Caki2 (cell line): Measurements from ENCODE around the gene LDLR. TPM values are rescaled to one million over a fixed set of nuclear protein-coding genes. Genes with fewer than 3 reads are reported as not detected.
"Not testable (repeated sequence)": the region's sequence is repeated elsewhere in the genome, so short reads cannot be mapped to it uniquely, and the experiment has no call there.

ENCODE experiments used
- DNase-seq: peaks from one replicate; pipeline ENCODE4 v3.0.0-alpha.2; 2015; ENCODE audit warnings: low read depth
- in situ Hi-C: cut with HindIII; loops from 2 replicates; pipeline ENCODE4 v1.10.0; 2016; ENCODE audit warnings: low sequenced_read_pairs, low pct_unique_long_range_greater_than_20kb, mixed read lengths
- total RNA-seq: library from RNA; depleted of rRNA; stranded (reverse); fragments of >200 nt; shearing (Covaris generic); gene quantifications from 2 replicates; pipeline ENCODE4 v1.2.3, GENCODE V29; 2014; ENCODE audit warnings: low replicate concordance

LDLR gene
- total RNA-seq, 1 experiment from 2014 or later = 54.3 TPM

DNA sequence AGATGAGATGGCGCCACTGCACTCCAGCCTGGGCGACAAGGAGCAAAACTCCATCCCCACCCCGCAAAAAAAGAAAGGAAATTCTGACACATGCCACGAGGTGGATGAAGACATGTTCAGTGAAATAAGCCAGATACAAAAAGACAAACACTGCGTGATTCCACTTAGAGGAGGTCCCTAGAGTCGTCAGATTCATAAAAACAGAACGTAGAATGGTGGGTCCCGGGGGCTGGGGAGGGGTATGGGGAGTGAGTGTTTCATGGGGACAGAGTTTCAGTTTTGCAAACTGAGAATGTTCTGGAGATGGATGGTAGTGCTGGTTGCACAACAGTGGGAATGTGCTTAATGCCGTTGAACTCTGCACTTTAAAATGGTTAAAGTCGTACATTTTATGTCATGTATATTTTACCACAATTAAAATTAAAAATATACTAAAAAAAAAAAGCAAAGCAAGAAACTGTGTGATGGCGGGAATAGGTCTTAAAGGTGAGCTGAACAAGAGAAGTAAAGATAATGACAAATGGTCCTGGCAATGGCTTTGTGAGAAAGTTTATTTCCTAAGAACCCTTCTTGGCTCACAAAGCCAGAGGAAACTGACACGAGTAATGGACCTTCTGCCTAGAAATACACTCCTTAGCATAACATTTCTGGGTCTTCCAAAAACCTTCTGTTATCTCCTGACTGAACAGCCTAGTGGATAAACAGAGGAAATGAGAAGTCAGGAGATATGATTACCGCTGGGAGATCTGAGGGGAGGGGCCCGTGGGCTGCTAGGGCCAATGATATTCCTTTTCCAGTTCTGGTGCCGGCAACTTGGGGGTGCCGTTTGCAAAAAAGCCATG lies 70.6 kb downstream of the LDLR start:
- in situ Hi-C loops = no loop called here
- no peak for DNase-seq

DNA sequence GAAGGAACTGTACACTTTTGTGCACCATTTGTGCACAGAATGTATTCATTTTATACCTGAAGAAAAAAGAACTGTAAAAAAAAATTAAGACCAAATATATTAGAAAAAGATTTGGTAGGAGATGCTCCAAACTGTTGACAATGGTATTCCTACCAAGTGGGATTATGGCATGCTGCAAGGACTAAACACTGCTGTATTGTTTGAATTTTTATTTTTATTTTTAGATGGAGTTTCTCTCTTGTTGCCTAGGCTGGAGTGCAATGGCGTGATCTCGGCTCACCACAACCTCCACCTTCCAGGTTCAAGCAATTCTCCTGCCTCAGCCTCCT lies 71.1 kb downstream of the LDLR start:
- DNase-seq, in situ Hi-C loops: not testable (repeated sequence)

DNA sequence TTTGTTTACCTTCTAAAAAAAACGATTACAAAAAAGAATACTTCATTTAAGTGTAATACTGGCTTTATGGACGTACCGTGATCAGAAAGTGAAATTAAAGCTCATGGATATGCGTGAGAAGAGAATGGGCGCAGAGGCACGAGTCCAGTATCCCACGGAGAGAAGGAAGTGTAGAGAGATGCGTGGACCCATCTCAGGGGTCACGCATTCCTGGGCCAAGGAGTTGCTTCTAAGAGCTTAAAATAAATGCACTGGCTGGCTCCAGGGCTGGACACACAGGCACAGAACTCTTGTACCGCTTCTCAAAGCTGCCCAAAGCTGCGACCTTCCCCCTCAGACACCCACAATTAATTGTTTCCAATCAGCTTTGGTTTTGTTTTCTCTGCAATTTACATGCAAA lies 75.0 kb downstream of the LDLR start:
- in situ Hi-C loops = no loop called here
- DNase-seq = no peak

DNA sequence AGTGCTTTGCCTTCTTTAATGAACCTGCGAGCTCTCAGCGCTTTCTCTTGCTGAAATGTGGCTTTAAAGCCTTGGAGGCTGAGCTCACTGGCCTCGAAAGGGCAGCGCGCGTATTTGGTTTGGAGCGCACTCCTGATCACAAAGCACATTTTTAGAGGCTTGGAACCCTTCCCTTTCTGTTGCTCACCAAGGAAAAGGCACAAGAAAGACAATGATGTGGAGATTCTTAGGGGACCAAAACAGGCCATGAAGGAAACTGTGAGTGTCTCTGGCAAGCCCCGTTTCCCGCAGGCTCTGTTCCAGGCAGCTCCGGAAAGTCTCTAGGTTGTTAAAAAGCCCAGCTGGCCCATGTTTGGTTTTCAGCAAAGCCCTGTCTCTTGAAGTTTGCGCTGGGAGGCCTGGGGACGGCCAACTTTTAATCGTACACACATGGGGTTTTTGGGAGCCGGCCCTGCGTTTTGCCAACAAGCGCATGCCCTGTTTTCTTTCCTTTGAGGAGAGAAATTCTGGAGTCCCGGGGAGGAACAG lies 75.7 kb downstream of the LDLR start:
- in situ Hi-C loops = no loop called here
- no peak for DNase-seq

DNA sequence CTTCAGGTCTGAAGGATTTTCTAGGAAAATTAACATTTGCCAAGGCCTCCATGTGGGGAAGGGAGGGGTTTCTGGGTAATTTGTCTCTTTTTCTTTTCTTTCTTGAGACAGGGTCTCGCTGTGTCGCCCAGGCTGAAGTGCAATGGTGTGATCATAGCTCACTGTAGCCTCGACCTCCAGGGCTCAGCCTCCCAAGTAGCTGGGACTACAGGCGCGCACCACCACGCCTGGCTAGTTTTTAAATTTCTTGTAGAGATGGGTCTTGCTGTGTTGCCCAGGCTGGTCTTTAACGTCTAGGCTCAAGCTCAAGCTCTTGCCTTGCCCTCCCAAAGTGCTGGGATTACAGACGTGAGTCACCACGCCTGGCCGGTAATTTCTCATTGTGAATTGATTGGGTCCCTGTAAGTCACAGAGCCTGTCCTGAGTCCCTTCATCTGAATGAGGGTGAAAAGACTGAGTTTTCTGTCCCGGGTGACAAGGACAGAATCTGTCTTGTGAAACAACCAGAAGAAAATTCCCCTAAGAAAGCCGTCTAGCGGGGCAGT lies 76.3 kb downstream of the LDLR start:
- in situ Hi-C loops = no loop called here
- DNase-seq = no peak

DNA sequence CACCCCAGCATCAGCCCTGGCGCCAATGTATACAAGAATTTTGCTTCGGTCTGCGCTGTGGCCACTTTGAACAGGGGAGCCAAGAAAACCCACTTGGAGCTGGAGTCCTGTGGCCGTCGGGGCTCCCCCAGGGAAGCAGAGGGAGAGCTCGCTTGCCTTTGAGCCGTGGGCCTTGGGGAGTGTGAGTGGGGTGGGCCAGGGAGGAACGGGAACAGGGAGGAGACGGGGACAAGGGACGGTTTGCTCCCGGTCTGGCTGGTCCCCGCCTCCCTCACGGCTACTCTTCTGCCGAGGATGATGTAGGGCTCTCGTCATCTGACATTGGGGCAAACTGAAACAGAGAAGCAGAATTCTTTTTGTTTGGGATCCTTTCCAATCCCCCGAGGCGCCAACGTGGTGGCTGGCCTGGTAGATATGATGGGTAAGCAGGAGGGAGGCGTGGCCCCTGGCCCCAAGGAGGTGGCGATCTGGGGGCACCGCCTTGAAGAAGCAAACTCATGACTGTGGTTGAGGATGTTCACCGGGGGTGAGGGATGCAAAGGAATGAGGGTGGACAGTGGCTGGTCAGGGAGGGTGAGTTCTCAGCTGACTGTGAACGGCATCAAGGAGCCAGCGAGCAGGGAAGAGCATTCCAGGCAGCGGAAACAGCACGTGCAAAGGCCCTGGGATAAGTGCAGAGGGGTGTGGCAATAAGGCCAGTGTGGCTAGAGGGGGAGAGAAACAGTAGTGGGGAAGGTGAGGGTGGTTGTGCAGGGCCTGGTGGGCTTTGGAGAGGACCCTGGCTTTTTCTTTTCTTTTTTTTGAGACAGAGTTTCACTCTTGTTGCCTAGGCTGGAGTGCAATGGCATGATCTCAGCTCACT lies 77.2 kb downstream of the LDLR start:
- DNase-seq = no peak

DNA sequence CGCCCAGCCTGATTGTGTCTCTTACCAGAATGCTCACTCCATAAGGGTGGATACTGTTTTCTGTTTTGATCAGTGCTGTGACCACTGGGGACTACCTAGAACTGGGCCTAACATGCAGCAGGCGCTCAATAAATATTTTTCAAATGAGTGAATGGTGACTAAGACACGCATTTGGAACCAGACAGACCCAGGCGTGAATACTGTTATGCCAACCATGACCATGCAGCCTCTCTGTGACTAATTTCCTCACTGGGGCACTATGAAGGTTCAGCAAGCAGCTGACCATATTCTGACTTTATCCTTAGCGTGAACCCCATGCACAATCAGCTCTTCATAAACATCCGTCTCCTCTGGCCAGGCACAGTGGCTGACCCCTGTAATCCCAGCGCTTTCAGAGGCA lies 79.3 kb downstream of the LDLR start:
- in situ Hi-C loops = no loop called here
- DNase-seq = peak; percentile 96

More for the DNA sequence above, 77.2 kb downstream of the LDLR start:
- in situ Hi-C loops = no loop called here

DNA sequence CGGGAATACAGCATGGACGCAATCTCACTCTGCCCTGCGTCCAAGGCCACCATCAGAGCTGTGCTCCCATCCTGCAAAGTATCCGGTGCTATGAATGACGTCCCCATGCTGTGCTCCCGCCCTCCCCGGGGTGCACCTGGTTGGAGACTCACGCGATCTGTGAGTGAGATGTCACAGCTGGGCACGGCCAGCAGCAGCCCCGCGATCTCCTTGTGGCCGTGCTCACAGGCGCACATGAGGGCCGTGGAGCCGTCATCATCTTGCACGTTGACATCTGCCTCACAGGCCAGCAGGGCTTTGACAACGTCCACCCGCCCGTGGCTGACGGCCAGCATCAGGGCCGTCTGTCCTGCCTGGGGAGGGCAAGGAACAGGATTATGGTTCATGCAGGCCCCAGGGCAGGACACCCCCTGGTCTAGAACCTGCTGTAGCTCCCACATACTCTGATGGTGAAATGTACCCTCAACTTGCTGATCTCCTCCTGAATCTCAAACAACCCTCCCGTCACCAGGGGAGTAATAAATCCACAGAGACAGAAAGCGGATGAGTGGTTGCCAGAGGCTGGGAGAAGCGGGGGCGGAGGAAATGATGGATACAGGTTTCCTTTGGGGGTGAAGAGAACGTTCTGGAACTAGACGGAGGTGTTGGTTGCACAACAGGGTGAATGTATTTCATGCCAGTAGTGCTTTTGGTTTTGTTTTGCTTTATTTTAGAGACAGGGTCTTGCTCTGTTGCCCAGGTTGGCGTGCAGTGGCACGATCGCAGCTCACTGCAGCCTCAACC lies 80.8 kb downstream of the LDLR start:
- in situ Hi-C loops = no loop called here

DNA sequence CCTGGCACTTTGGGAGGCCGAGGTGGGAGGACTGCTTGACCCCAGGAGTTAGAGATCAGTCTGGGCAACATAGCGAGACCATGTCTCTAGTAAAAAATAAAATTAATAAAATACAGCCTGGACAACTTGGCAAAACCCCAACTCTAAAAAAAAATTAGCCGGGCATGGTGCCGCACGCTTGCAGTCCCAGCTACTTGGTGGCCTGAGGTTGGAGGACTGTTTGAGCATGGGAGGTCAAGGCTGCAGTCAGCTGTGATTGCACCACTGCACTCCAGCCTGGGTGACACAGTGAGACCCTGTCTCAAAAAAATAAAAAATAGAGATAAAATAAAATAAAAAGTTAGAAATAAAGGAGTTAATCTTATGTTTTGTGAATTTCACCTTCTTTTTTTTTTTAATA lies 81.9 kb downstream of the LDLR start:
- no peak for DNase-seq
- in situ Hi-C loops = no loop called here

More for the DNA sequence above, 80.8 kb downstream of the LDLR start:
- no peak for DNase-seq

DNA sequence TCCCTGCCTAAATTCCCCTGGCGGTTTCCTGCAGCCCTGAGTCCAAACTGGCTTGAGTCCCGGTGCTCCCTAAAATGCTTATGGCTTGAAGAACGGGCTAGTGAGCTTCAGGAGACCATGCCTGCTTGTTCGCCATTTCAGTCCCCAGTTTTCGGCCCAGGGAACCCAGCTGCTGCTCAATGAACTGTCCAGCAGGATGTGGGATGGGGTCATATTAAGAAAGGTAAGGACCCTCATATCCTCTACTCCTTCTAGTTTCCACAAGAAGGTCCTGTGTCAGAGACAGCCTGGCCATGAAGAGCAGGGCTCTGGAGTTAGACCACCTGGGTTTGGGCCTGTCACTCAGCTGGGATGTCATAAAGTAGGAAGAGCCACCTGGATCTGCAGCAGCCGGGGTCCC lies 83.3 kb downstream of the LDLR start:
- in situ Hi-C loops = no loop called here
- DNase-seq = no peak

DNA sequence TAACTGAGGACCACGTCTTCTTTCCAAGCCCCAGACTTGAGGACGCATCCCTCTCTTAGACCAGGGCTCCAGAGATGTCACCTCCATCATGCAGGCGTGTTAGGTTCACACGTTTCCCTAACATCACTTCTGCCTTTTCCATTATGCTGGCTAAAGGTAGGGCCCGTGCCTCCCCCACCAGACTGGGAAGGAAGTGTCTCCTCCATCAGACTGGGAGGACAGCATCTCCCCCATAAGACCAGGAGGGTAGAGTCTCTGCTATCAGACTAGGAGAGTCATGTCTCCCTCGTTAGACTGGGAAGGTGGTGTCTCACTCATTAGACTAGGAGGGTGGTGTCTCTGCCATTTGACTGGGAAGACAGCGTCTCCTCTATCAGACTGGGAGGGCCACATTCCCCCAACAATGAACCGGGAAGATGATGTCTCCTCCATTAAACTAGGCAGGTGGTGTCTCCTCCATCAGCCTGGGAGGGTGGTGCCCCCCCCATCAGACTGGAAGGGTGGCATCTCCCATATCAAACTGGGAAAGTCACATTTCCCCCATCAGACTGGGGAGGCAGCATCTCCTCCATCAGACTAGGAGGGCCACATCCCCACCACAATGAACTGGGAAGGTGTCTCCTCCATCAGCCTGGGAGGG lies 84.4 kb downstream of the LDLR start:
- in situ Hi-C loops = no loop called here
- DNase-seq = no peak

DNA sequence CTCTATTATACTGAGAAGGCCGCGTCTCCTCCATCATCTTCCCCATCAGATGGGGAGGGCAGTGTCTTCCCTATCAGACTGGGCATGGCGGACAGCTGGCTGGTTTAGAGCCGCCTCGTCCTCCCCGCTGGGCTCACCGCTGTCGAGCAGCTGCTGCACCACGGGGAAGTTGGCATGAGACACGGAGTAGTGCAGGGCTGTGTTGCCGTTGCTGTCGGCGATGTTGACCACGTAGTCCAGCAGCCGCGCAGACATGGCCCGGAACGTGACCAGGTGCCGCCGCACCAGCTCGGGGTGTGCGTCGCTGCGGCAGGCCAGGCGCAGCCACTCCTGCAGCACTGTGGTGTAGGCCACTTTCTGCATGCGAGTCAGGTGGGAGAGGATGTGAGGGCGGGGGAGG lies 85.1 kb downstream of the LDLR start:
- no peak for DNase-seq
- in situ Hi-C loops = no loop called here

DNA sequence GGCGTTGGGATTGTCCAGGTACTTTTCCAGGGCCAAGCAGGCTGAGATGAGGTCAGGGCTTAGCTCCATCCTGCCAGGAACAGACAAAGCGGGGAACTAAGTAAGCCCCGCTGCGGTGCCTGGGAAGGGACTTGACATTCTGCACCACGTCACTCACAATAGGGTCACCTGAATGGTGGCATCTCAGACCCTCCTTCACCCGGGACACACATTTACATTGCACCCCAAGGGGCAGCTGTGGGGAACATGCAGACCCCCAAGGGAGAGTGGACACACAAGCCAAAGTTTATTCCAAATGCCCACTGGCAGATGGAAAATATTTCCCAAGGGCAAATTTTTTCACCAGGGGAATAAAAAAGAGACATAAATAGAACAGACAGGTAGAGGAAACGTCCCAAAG lies 86.7 kb downstream of the LDLR start:
- no peak for DNase-seq
- in situ Hi-C loops = no loop called here

DNA sequence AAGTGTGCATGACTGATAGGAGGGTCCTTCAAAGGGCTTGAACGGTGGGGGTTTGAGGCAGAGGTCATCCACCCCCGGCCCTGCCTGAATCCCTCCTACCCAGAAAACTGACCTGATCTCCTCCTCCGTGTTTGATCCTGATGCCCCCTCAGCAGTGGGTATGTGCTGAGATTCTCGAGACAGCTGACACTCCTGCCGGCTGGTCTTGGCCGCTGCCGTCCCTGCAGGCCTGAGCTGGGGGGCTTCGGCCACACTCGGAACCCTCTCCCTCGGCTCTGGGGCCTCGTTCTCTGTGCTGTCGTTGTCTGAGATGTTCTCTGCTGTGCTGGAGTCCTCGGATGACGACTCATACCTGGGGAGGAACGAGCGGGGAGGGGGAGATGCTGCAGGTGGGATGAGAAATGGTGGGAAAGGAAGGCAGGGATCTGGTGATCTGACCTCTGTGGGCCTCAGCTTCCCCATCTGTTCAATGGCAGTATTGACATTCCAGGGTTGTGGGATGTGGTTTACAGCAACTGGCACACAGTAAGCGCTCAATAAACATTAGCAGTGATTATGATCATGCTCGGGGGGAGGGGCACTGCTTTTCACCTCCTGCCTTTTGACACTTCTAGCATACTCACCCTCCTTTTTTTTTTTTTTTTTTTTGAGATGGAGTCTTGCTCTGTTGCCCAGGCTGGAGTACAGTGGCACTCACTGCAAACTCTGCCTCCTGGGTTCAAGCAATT lies 87.4 kb downstream of the LDLR start:
- DNase-seq = no peak
- in situ Hi-C loops = no loop called here

DNA sequence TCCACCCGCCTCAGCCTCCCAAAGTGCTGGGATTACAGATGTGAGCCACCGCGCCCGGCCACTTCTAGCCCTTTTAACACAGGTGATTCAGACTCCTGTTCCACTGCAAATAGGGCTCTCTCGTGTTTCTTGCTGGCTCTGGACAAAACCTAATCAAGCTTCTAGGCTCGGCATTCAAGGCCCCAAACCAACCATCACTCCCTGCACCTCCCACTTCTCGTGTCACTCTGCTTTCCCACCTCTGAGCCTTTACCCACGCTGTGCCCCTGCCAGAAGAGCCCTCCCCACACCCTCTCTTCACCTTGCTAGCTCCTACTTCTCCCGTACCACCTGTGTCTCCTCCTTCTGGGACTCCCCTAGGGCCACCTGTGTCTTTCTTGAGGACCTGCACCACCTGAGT lies 88.3 kb downstream of the LDLR start:
- DNase-seq = no peak
- in situ Hi-C loops = no loop called here

DNA sequence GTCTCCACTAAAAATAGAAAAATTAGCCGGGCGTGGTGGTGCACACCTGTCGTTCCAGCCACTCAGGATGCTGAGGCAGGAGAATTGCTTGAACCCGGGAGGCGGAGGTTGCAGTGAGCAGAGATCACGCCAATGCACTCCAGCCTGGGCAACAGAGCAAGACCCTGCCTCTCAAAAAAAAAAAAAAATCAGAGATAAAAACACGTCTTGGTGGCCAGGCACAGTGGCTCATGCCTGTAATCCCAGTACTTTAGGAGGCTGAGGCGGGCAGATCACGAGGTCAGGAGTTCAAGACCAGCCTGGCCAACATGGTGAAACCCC lies 89.8 kb downstream of the LDLR start:
- DNase-seq, in situ Hi-C loops: not testable (repeated sequence)

DNA sequence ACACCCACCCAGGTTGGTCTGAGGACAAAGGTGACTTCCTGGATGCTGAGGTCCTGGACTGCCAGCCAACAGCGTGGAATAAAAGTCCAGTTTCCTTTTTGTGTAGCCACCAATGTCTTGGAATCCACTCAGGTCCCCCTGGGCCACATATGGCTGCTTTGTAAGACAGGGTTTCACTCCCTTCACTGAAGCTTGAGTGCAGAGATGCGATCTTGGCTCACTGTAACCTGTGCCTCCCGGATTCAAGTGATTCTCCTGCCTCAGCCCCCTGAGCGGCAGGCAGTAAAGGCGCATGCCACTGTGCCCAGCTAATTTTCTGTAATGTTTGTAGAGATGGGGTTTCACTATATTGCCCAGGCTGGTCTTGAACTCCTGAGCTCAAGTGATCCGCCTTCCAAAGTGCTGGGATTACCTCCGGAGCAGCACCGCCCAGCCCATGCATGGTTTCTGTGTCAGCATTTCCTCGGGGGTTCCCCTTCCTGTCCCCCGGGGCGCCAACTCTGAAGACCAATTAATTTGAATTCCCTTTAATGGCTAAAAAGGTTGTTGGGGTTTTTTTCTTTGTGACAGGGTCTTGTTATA lies 90.5 kb downstream of the LDLR start:
- no peak for DNase-seq
- in situ Hi-C loops = no loop called here
